GM21528 (cell line): ENCODE measurements around the gene SELENBP1.

Source experiments
- ATAC-seq: cut with Tn5 transposase; IDR thresholded peaks from one replicate; pipeline ENCODE4 v1.9.1; 2021; ENCODE audit warnings: mild to moderate bottlenecking, moderate library complexity; ENCODE audit not compliant: unreplicated experiment, low FRiP score

SELENBP1 gene

GRCh38 chr1:151346082-151346768 is 26.3 kb downstream of the SELENBP1 start:
- ATAC-seq: no peak

- ATAC-seq: no peak
Observed at GRCh38 chr1:151344291-151344690, 28.2 kb downstream of the SELENBP1 start.

GRCh38 chr1:151343587-151343986 is 28.9 kb downstream of the SELENBP1 start:
- ATAC-seq: no peak

- no peak for ATAC-seq
Observed at GRCh38 chr1:151342569-151342968, 29.9 kb downstream of the SELENBP1 start.

GRCh38 chr1:151342021-151342420 is 30.5 kb downstream of the SELENBP1 start:
- no peak for ATAC-seq

- ATAC-seq: no peak
Observed at GRCh38 chr1:151340870-151341754, 31.4 kb downstream of the SELENBP1 start.

- ATAC-seq: no peak
Observed at GRCh38 chr1:151336556-151336955, 35.9 kb downstream of the SELENBP1 start.

GRCh38 chr1:151334822-151335221 is 37.7 kb downstream of the SELENBP1 start:
- no peak for ATAC-seq

- ATAC-seq: peak; percentile 14
Observed at GRCh38 chr1:151327903-151328674, 44.4 kb downstream of the SELENBP1 start.

GRCh38 chr1:151327223-151327902 is 45.1 kb downstream of the SELENBP1 start, which contains the start of gene PI4KB:
Gene PI4KB, minus strand, starts transcription at chr1:151327416. Its CDS starts 10,935 bp downstream, at chr1:151316481.
- ATAC-seq: peak; percentile 76

- peak; percentile 39 for ATAC-seq
Observed at GRCh38 chr1:151326619-151327222, 45.8 kb downstream of the SELENBP1 start.

GRCh38 chr1:151325646-151326429 is 46.7 kb downstream of the SELENBP1 start:
- no peak for ATAC-seq

GRCh38 chr1:151325231-151325630 is 47.3 kb downstream of the SELENBP1 start:
- no peak for ATAC-seq

- no peak for ATAC-seq
Observed at GRCh38 chr1:151324390-151324930, 48.0 kb downstream of the SELENBP1 start.

- ATAC-seq: no peak
Observed at GRCh38 chr1:151318975-151319374, 53.5 kb downstream of the SELENBP1 start.

- ATAC-seq: no peak
Observed at GRCh38 chr1:151315565-151316235, 56.8 kb downstream of the SELENBP1 start.
